Measurements from ENCODE around the gene FAR2.
"Not testable (repeated sequence)": the region's sequence is repeated elsewhere in the genome, so short reads cannot be mapped to it uniquely, and the experiment has no call there.

FAR2 gene

DNA sequence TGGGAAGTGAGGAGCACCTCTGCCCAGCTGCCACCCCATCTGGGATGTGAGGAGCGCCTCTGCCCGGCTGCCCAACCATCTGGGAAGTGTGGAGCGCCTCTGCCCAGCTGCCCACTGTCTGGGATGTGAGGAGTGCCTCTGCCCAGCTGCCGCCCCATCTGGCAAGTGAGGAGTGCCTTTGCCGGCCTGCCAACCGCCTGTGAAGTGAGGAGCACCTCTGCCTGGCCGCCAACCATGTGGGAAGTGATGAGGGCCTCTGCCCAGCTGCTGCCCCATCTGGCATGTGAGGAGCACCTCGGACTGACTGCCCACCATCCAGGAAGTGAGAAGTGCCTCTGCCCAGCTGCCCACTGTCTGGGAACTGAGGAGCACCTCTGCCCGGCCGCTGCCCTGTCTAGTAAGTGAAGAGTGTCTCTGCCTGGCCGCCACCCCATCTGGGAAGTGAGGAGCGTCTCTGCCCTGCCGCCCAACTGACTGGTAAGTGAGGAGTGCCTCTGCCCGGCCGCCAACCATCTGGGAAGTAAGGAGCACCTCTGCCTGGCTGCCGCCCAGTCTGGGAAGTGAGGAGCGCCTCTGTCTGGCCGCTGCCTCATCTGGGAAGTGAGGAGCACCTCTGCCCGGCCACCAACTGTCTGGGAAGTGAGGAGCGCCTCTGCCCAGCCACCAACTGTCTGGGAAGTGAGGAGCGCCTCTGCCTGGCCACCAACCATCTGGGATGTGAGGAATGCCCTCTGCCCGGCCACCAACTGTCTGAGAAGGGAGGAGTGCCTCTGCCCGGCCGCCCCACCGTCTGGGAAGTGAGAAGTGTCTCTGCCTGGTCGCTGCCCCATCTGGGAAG is 22.6 kb downstream of the FAR2 start:
- Histone ChIP-seq H3K4me3 (ENCODE audit: low read length) (no peak overlapping the region), H3K27me3 (ENCODE audit: insufficient read depth, low read length, poor library complexity) (no peaks in the 10 kb centered on the region), H2BK5ac (ENCODE audit: low read length) (no peak overlapping the region), H2BK15ac (replicated peaks; ENCODE audit: low read depth) (no peak overlapping the region), H3K27ac (ENCODE audit: low read depth, low read length) (no peak overlapping the region), H4K5ac (ENCODE audit: low read length) (no peak overlapping the region), H3K4me2 (ENCODE audit: low read length) (no peak overlapping the region), H3K56ac (ENCODE audit: low read length) (peak overlapping the region; percentile 30), H3K4ac (ENCODE audit: low read depth, low read length) (no peak overlapping the region), H3K79me1 (ENCODE audit: low read length) (no peaks in the 10 kb centered on the region), H3K4me1 (ENCODE audit: control insufficient read depth, low read depth, low read length) (no peaks in the 10 kb centered on the region), H3K79me2 (ENCODE audit: control insufficient read depth, insufficient read depth, low read length) (no peaks in the 10 kb centered on the region), H3K18ac (ENCODE audit: low read length) (no peak overlapping the region), H3K9ac (ENCODE audit: low read length) (no peak overlapping the region), H3K36me3 (ENCODE audit: control insufficient read depth, insufficient read depth, low read length) (no peaks in the 10 kb centered on the region), H2BK120ac (ENCODE audit: low read depth, low read length) (no peak overlapping the region), H2AK5ac (ENCODE audit: low read length) (no peak overlapping the region), H4K8ac (ENCODE audit: low read depth, low read length) (no peak overlapping the region), H3K23ac (ENCODE audit: low read length) (no peak overlapping the region)
- no CpG with 5 or more reads among the region's 26 CpGs for WGBS (ENCODE audit: extremely low coverage, insufficient coverage, low lambda C conversion rate)
- DNase-seq = no peak

DNA sequence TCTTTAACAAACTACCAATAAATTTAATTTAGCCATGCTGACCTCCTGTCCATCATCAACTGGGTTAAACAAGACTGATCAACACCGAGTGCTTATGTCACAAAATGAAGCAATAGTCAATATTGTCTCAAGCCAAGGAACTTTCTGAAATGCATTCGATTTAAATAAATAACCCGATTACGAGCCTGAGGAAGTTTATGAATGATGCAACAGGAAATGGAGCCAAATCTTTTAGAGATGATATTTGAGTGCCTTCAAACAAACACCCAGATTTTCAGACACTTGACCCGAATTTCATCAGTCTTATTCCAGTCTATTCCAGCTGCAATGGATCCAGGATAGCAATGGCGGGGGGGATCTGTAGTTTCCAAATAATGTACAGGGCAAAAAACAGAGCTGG is 27.9 kb downstream of the FAR2 start:
- no peak overlapping the region for H3K56ac ChIP-seq (ENCODE audit: low read length)
- H3K23ac ChIP-seq (ENCODE audit: low read length) = no peak overlapping the region

DNA sequence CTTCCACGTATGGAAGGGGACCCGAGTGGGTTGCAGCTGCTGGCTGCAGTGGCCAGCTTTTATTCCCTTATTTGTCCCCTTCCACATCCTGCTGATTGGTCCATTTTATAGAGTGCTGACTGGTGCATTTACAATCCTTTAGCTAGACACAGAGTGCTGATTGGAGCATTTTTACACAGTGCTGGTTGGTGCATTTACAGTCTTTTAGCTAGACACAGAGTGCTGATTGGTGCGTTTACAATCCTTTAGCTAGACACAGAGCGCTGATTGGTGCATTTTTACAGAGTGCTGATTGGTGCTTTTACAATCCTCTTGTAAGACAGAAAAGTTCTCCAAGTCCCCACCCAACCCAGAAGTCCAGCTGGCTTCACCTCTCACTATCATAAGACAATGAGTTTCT is 33.2 kb downstream of the FAR2 start:
- WGBS (ENCODE audit: extremely low coverage, insufficient coverage, low lambda C conversion rate) = no CpG with 5 or more reads among the region's 4 CpGs
- not testable (repeated sequence) for H3K79me1 ChIP-seq (ENCODE audit: low read length); H3K4ac ChIP-seq (ENCODE audit: low read depth, low read length); H3K36me3 ChIP-seq (ENCODE audit: control insufficient read depth, insufficient read depth, low read length); H2BK120ac ChIP-seq (ENCODE audit: low read depth, low read length); H3K56ac ChIP-seq (ENCODE audit: low read length); H4K5ac ChIP-seq (ENCODE audit: low read length); H3K9ac ChIP-seq (ENCODE audit: low read length); H2AK5ac ChIP-seq (ENCODE audit: low read length); H2BK5ac ChIP-seq (ENCODE audit: low read length); H3K18ac ChIP-seq (ENCODE audit: low read length); H3K4me1 ChIP-seq (ENCODE audit: control insufficient read depth, low read depth, low read length); H3K4me2 ChIP-seq (ENCODE audit: low read length); H4K8ac ChIP-seq (ENCODE audit: low read depth, low read length); H3K23ac ChIP-seq (ENCODE audit: low read length); H3K4me3 ChIP-seq (ENCODE audit: low read length); H2BK15ac ChIP-seq (replicated peaks; ENCODE audit: low read depth); H3K79me2 ChIP-seq (ENCODE audit: control insufficient read depth, insufficient read depth, low read length); DNase-seq; H3K27ac ChIP-seq (ENCODE audit: low read depth, low read length); H3K27me3 ChIP-seq (ENCODE audit: insufficient read depth, low read length, poor library complexity)

More for the DNA sequence above, 27.9 kb downstream of the FAR2 start:
- no peak overlapping the region for H2BK5ac ChIP-seq (ENCODE audit: low read length)
- H3K36me3 ChIP-seq (ENCODE audit: control insufficient read depth, insufficient read depth, low read length) = no peaks in the 10 kb centered on the region
- no peak overlapping the region for H3K4me3 ChIP-seq (ENCODE audit: low read length)
- H2AK5ac ChIP-seq (ENCODE audit: low read length) = no peak overlapping the region
- H4K8ac ChIP-seq (ENCODE audit: low read depth, low read length) = no peak overlapping the region
- H3K4me1 ChIP-seq (ENCODE audit: control insufficient read depth, low read depth, low read length) = no peaks in the 10 kb centered on the region
- H3K4me2 ChIP-seq (ENCODE audit: low read length) = no peak overlapping the region
- H3K27me3 ChIP-seq (ENCODE audit: insufficient read depth, low read length, poor library complexity) = no peaks in the 10 kb centered on the region
- H3K79me2 ChIP-seq (ENCODE audit: control insufficient read depth, insufficient read depth, low read length) = no peaks in the 10 kb centered on the region
- H3K27ac ChIP-seq (ENCODE audit: low read depth, low read length) = no peak overlapping the region
- H4K5ac ChIP-seq (ENCODE audit: low read length) = no peak overlapping the region
- H3K79me1 ChIP-seq (ENCODE audit: low read length) = no peaks in the 10 kb centered on the region
- H2BK120ac ChIP-seq (ENCODE audit: low read depth, low read length) = no peak overlapping the region
- whole genome bisulfite sequencing (ENCODE audit: extremely low coverage, insufficient coverage, low lambda C conversion rate) = no CpG with 5 or more reads among the region's 6 CpGs
- H2BK15ac ChIP-seq (replicated peaks; ENCODE audit: low read depth) = no peak overlapping the region
- H3K18ac ChIP-seq (ENCODE audit: low read length) = no peak overlapping the region
- no peak overlapping the region for H3K4ac ChIP-seq (ENCODE audit: low read depth, low read length)
- H3K9ac ChIP-seq (ENCODE audit: low read length) = no peak overlapping the region
- no peak for DNase-seq

DNA sequence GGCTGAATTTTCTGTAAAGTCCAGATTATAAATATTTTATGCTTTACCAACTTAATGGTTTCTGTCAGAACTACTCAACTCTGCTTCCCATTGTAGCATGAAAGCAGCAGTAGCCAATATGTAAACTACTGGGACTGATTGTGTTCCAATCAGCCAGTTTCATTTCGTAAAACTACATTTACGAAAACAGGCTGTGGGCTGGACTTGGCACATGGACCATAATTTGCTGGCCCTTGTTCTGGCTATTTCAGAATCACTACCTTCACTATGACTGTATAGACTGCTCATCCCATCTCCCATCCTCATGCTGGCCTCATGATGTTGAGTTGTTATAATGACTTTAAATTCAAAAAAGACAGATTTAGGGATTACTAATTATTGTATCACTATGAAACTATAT is 38.7 kb downstream of the FAR2 start:
- H3K79me2 ChIP-seq (ENCODE audit: control insufficient read depth, insufficient read depth, low read length) = no peaks in the 10 kb centered on the region
- no peak overlapping the region for H2AK5ac ChIP-seq (ENCODE audit: low read length)
- no peak overlapping the region for H3K4me2 ChIP-seq (ENCODE audit: low read length)
- no peak overlapping the region for H2BK120ac ChIP-seq (ENCODE audit: low read depth, low read length)
- no peak overlapping the region for H4K8ac ChIP-seq (ENCODE audit: low read depth, low read length)
- H3K23ac ChIP-seq (ENCODE audit: low read length) = no peak overlapping the region
- H3K4me3 ChIP-seq (ENCODE audit: low read length) = no peak overlapping the region
- H2BK15ac ChIP-seq (replicated peaks; ENCODE audit: low read depth) = no peak overlapping the region
- no peaks in the 10 kb centered on the region for H3K4me1 ChIP-seq (ENCODE audit: control insufficient read depth, low read depth, low read length)
- DNase-seq = no peak
- no CpG with 5 or more reads among the region's 2 CpGs for WGBS (ENCODE audit: extremely low coverage, insufficient coverage, low lambda C conversion rate)
- no peak overlapping the region for H2BK5ac ChIP-seq (ENCODE audit: low read length)
- H3K56ac ChIP-seq (ENCODE audit: low read length) = no peak overlapping the region
- no peak overlapping the region for H3K9ac ChIP-seq (ENCODE audit: low read length)
- H3K18ac ChIP-seq (ENCODE audit: low read length) = no peak overlapping the region
- H3K27me3 ChIP-seq (ENCODE audit: insufficient read depth, low read length, poor library complexity) = no peaks in the 10 kb centered on the region
- no peak overlapping the region for H3K27ac ChIP-seq (ENCODE audit: low read depth, low read length)
- no peak overlapping the region for H4K5ac ChIP-seq (ENCODE audit: low read length)
- H3K36me3 ChIP-seq (ENCODE audit: control insufficient read depth, insufficient read depth, low read length) = no peaks in the 10 kb centered on the region
- H3K79me1 ChIP-seq (ENCODE audit: low read length) = no peaks in the 10 kb centered on the region
- H3K4ac ChIP-seq (ENCODE audit: low read depth, low read length) = no peak overlapping the region

DNA sequence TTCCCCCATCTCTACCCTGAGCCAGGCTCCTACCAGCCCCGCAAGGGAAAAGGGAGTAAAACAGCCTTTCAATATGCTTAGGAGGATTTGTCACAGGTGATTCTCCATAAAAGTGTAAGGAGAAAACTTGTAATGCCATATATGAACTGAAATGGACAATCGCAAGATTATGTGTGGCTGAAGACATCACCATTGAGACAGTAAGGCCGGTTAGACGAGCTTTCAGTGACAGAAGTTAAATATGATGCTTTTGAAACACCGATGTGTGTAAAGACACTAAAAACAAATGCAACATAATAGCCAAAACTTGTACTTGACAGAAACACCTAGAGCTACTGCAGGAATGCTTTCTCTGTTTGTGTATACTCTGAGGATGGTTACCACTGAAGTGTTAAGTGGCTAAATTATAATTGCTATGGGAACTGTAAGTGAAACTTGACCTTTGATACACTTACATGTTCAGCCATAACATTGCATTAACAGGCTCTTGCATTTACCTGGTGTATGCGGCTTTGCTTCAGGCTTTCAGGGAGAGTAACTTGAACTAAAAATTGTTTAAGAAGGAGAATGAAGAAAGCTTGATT is 42.3 kb downstream of the FAR2 start:
- no peak overlapping the region for H3K27ac ChIP-seq (ENCODE audit: low read depth, low read length)
- H3K4me3 ChIP-seq (ENCODE audit: low read length) = no peak overlapping the region
- H3K79me2 ChIP-seq (ENCODE audit: control insufficient read depth, insufficient read depth, low read length) = no peaks in the 10 kb centered on the region
- H3K9ac ChIP-seq (ENCODE audit: low read length) = no peak overlapping the region
- no CpG with 5 or more reads among the region's 6 CpGs for whole genome bisulfite sequencing (ENCODE audit: extremely low coverage, insufficient coverage, low lambda C conversion rate)
- no peak overlapping the region for H3K4ac ChIP-seq (ENCODE audit: low read depth, low read length)
- H3K27me3 ChIP-seq (ENCODE audit: insufficient read depth, low read length, poor library complexity) = no peaks in the 10 kb centered on the region
- no peak overlapping the region for H3K18ac ChIP-seq (ENCODE audit: low read length)
- H2AK5ac ChIP-seq (ENCODE audit: low read length) = no peak overlapping the region
- H3K4me2 ChIP-seq (ENCODE audit: low read length) = no peak overlapping the region
- no peaks in the 10 kb centered on the region for H3K79me1 ChIP-seq (ENCODE audit: low read length)
- H4K5ac ChIP-seq (ENCODE audit: low read length) = no peak overlapping the region
- no peak overlapping the region for H2BK5ac ChIP-seq (ENCODE audit: low read length)
- no peak overlapping the region for H2BK120ac ChIP-seq (ENCODE audit: low read depth, low read length)
- no peaks in the 10 kb centered on the region for H3K4me1 ChIP-seq (ENCODE audit: control insufficient read depth, low read depth, low read length)
- no peak for DNase-seq
- H3K23ac ChIP-seq (ENCODE audit: low read length) = no peak overlapping the region
- no peak overlapping the region for H3K56ac ChIP-seq (ENCODE audit: low read length)
- no peaks in the 10 kb centered on the region for H3K36me3 ChIP-seq (ENCODE audit: control insufficient read depth, insufficient read depth, low read length)
- no peak overlapping the region for H2BK15ac ChIP-seq (replicated peaks; ENCODE audit: low read depth)
- no peak overlapping the region for H4K8ac ChIP-seq (ENCODE audit: low read depth, low read length)
